IPS DF 6.9 (cell line): Measurements from ENCODE around the gene OR7A5.
"Not testable (repeated sequence)": the region's sequence is repeated elsewhere in the genome, so short reads cannot be mapped to it uniquely, and the experiment has no call there.

Source experiments
- DNase-seq: peaks from one replicate; pipeline ENCODE4 v3.0.0-alpha.2; 2013; ENCODE audit warnings: low read depth, low spot score
- H3K27ac ChIP-seq: one replicate; pipeline ENCODE4 v1.5.1; 2013; ENCODE audit warnings: low read length, control low read depth
- H3K27me3 ChIP-seq: 2 replicates; pipeline ENCODE4 v1.6.1; 2013; ENCODE audit warnings: mild to moderate bottlenecking, low read length; ENCODE audit not compliant: control insufficient read depth, insufficient read depth
- H3K36me3 ChIP-seq: 2 replicates; pipeline ENCODE4 v1.6.1; 2013; ENCODE audit warnings: low read length; ENCODE audit not compliant: control insufficient read depth, insufficient read depth
- H3K4me1 ChIP-seq: 2 replicates; pipeline ENCODE4 v1.6.1; 2013; ENCODE audit warnings: low read length; ENCODE audit not compliant: control insufficient read depth, insufficient read depth
- H3K4me3 ChIP-seq: 2 replicates; pipeline ENCODE4 v1.5.1; 2013; ENCODE audit warnings: mild to moderate bottlenecking, low read length
- H3K9me3 ChIP-seq: 2 replicates; pipeline ENCODE4 v1.6.1; 2013; ENCODE audit warnings: low read length, inconsistent platforms; ENCODE audit not compliant: control insufficient read depth, insufficient read depth
- WGBS: extraction: QIAGEN DNeasy Blood & Tissue Kit; methylation state at CpG from one replicate; pipeline ENCODE4 v1.1.7; 2013; ENCODE audit warnings: mixed read lengths, missing lambda C conversion rate; ENCODE audit not compliant: insufficient read length, insufficient coverage; 5-methylcytosine and 5-hydroxymethylcytosine counted together

The OR7A5 gene

GRCh38 chr19:14818588-14818987 is 16.4 kb downstream of the OR7A5 start:
- Histone ChIP-seq H3K36me3 (no peaks in the 10 kb centered on the region), H3K4me1 (no peaks in the 10 kb centered on the region), H3K4me3 (no peak overlapping the region), H3K9me3 (no peaks in the 10 kb centered on the region), H3K27me3 (no peaks in the 10 kb centered on the region), H3K27ac (no peak overlapping the region)
- no peak for DNase-seq
- WGBS: 100% methylated on average over 1 of the region's 8 CpGs

GRCh38 chr19:14817052-14817451 is 17.9 kb downstream of the OR7A5 start:
- H3K4me3 ChIP-seq: no peak overlapping the region
- WGBS: no CpG with 5 or more reads among the region's 3 CpGs

GRCh38 chr19:14814982-14815652 is 19.9 kb downstream of the OR7A5 start:
- no peaks in the 10 kb centered on the region for H3K9me3 ChIP-seq
- DNase-seq: no peak
- H3K4me1 ChIP-seq: no peaks in the 10 kb centered on the region
- H3K27me3 ChIP-seq: no peaks in the 10 kb centered on the region
- no peaks in the 10 kb centered on the region for H3K36me3 ChIP-seq
- H3K4me3 ChIP-seq: no peak overlapping the region
- WGBS: no CpG with 5 or more reads among the region's 2 CpGs
- H3K27ac ChIP-seq: no peak overlapping the region

More at GRCh38 chr19:14817052-14817451, 17.9 kb downstream of the OR7A5 start:
- no peaks in the 10 kb centered on the region for H3K36me3 ChIP-seq
- no peaks in the 10 kb centered on the region for H3K4me1 ChIP-seq
- no peak overlapping the region for H3K27ac ChIP-seq
- no peaks in the 10 kb centered on the region for H3K27me3 ChIP-seq
- H3K9me3 ChIP-seq: no peaks in the 10 kb centered on the region
- no peak for DNase-seq

DNA sequence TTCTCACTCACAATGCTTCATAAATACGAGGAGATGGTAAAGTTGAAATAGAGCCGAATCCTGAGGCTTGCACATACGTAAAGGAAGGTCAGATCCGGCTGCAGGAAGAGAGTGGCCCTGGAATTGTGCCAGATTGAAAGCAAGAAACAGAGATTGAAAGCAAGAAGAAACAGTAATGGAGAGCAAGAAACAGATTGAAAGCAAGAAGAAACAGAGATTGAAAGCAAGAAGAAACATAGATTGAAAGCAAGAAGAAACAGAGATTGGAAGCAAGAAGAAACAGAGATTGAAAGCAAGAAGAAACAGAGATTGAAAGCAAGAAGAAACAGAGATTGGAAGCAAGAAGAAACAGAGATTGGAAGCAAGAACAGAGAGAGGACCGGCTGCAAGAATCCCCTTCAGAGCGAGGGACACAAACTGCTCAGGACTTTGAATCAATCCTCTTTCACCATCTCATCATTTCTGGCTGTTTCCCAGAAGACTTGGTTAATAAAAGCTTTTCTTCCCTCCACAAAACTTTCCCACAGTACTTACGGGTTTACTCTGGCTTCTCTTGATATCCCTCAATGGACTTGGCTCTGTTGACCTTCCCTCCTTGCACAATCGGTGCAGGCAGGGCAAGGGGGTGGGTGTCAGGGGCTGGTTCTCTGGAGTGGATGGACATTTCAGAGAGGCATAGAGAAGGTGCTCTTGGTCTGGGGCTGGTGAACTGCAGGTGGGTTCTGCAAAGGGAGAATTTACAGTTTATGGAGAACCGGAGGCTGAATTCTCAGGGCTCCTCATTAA is 25.5 kb downstream of the OR7A5 start:
- no peaks in the 10 kb centered on the region for H3K36me3 ChIP-seq
- H3K27me3 ChIP-seq: no peaks in the 10 kb centered on the region
- WGBS: no CpG with 5 or more reads among the region's 9 CpGs
- no peaks in the 10 kb centered on the region for H3K4me1 ChIP-seq
- H3K4me3 ChIP-seq: no peak overlapping the region
- H3K27ac ChIP-seq: no peak overlapping the region
- no peaks in the 10 kb centered on the region for H3K9me3 ChIP-seq
- DNase-seq: no peak

GRCh38 chr19:14804765-14805164 is 30.2 kb downstream of the OR7A5 start:
- Histone ChIP-seq H3K9me3 (no peaks in the 10 kb centered on the region), H3K4me3 (no peak overlapping the region), H3K36me3 (no peaks in the 10 kb centered on the region), H3K4me1 (no peaks in the 10 kb centered on the region), H3K27ac (no peak overlapping the region), H3K27me3 (no peaks in the 10 kb centered on the region)
- no CpG with 5 or more reads among the region's 3 CpGs for WGBS
- no peak for DNase-seq

- Histone ChIP-seq H3K36me3 (no peaks in the 10 kb centered on the region), H3K4me3 (no peak overlapping the region), H3K4me1 (no peaks in the 10 kb centered on the region), H3K9me3 (no peaks in the 10 kb centered on the region), H3K27ac (no peak overlapping the region), H3K27me3 (no peaks in the 10 kb centered on the region)
- no peak for DNase-seq
- no CpG with 5 or more reads among the region's 5 CpGs for WGBS
Measured at GRCh38 chr19:14798760-14799159, 36.2 kb downstream of the OR7A5 start.

GRCh38 chr19:14796021-14796420 is 39.0 kb downstream of the OR7A5 start:
- no peak overlapping the region for H3K27ac ChIP-seq
- no peak overlapping the region for H3K4me3 ChIP-seq
- no peaks in the 10 kb centered on the region for H3K4me1 ChIP-seq
- WGBS: no CpG with 5 or more reads among the region's 11 CpGs
- H3K27me3 ChIP-seq: no peaks in the 10 kb centered on the region
- H3K36me3 ChIP-seq: no peaks in the 10 kb centered on the region
- DNase-seq: no peak
- no peaks in the 10 kb centered on the region for H3K9me3 ChIP-seq

DNA sequence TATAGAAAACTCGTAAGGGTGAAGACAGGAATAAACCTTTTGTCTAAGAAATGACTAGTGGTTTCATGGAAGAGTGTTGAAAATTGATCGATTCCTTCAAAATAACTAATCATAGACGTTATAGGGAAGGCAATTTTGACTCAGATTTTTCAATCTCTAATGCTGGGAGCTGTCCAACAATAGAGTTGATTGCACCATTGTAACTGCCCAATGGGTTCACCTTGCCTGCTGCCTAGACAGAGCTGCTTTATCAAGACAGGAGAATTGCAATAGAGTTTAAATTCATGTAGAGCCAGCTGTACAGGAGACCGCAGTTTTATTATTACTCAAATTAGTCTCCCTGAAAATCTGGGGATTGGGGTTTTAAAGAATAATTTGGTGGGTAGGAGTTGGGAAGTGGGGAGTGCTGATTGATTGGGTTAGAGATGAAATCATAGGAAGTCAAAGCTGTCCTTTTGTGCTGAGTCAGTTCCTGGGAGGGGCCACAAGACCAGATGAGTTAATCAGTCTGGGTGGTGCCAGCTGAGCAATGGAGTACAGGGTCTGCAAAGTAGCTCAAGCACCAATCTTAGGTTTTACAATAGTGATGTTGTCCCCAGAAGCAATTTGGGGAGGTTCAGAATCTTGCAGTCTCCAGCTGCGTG is 39.8 kb downstream of the OR7A5 start:
- WGBS: no CpG with 5 or more reads among the region's 5 CpGs
- H3K27ac ChIP-seq: no peak overlapping the region
- H3K27me3 ChIP-seq: no peaks in the 10 kb centered on the region
- H3K9me3 ChIP-seq: no peaks in the 10 kb centered on the region
- no peak for DNase-seq
- no peaks in the 10 kb centered on the region for H3K4me1 ChIP-seq
- H3K36me3 ChIP-seq: no peaks in the 10 kb centered on the region
- H3K4me3 ChIP-seq: no peak overlapping the region

GRCh38 chr19:14792250-14792649 is 42.7 kb downstream of the OR7A5 start:
- H3K27ac ChIP-seq, H3K4me3 ChIP-seq, H3K9me3 ChIP-seq, H3K27me3 ChIP-seq, H3K4me1 ChIP-seq, DNase-seq, H3K36me3 ChIP-seq: not testable (repeated sequence)
- no CpG with 5 or more reads among the region's 6 CpGs for WGBS

- H3K27me3 ChIP-seq: no peaks in the 10 kb centered on the region
- H3K27ac ChIP-seq: no peak overlapping the region
- 0 out of 2 replicates have a peak, but pooled peaks cover 1% of the 10 kb centered on the region for H3K4me1 ChIP-seq
- DNase-seq: peak; percentile 58
- no peaks in the 10 kb centered on the region for H3K9me3 ChIP-seq
- H3K36me3 ChIP-seq: no peaks in the 10 kb centered on the region
- no CpG with 5 or more reads among the region's 18 CpGs for WGBS
- H3K4me3 ChIP-seq: no peak overlapping the region
Measured at GRCh38 chr19:14786421-14786851, 48.5 kb downstream of the OR7A5 start.
